A673 (cell line): ENCODE measurements around the gene NUP50. TPM values are rescaled to one million over a fixed set of nuclear protein-coding genes. Genes with fewer than 3 reads are reported as not detected.

Experiments used
- BruUV-seq: library from RNA; stranded (reverse); fragments of 400-500 nt; replicated peaks from 2 replicates; lab custom pipeline; 2021; lab: Mats Ljungman, UMichigan
- CTCF ChIA-PET: fragments of 300-600 bp; sonication (Branson Sonifier 250); formaldehyde crosslinking; loops from one replicate; lab custom pipeline; 2022; ENCODE audit warnings: antibody characterized with exemption; lab: Charles Lee
- POLR2A ChIA-PET: fragments of 300-600 bp; sonication (Branson Sonifier 250); formaldehyde crosslinking; loops from one replicate; lab custom pipeline; 2022; ENCODE audit warnings: antibody characterized with exemption; ENCODE audit not compliant: low non-redundant PET; lab: Charles Lee
- DNase-seq: peaks from one replicate; pipeline ENCODE4 v3.0.0-alpha.2; 2015; ENCODE audit warnings: low spot score
- H3K27ac ChIP-seq: fragments of 200-600 bp; sonication (generic); 2 replicates; pipeline ENCODE4 v1.5.1; 2016; ENCODE audit warnings: mixed run types, low read depth, mild to moderate bottlenecking, mixed read lengths, antibody characterized with exemption, low read length; ENCODE audit not compliant: poor library complexity, severe bottlenecking
- H3K27me3 ChIP-seq: fragments of 200-600 bp; sonication (generic); replicated peaks from 2 replicates; pipeline ENCODE4 v1.6.1; 2017; ENCODE audit warnings: mixed run types, low read depth, mild to moderate bottlenecking, mixed read lengths, antibody characterized with exemption, low read length; ENCODE audit not compliant: insufficient read depth, poor library complexity
- H3K36me3 ChIP-seq: fragments of 200-600 bp; sonication (generic); 2 replicates; pipeline ENCODE4 v1.6.1; 2016; ENCODE audit warnings: mixed run types, mild to moderate bottlenecking, mixed read lengths, antibody characterized with exemption, low read length; ENCODE audit not compliant: insufficient read depth, poor library complexity, severe bottlenecking
- H3K4me1 ChIP-seq: fragments of 200-600 bp; sonication (generic); 2 replicates; pipeline ENCODE4 v1.6.1; 2017; ENCODE audit warnings: mixed run types, mild to moderate bottlenecking, mixed read lengths, antibody characterized with exemption, low read length; ENCODE audit not compliant: insufficient read depth, poor library complexity, severe bottlenecking
- H3K4me3 ChIP-seq: fragments of 200-600 bp; sonication (generic); 2 replicates; pipeline ENCODE4 v1.5.1; 2016; ENCODE audit warnings: low read depth, mixed run types, mild to moderate bottlenecking, mixed read lengths, low read length; ENCODE audit not compliant: poor library complexity, severe bottlenecking
- H3K9me3 ChIP-seq: fragments of 200-600 bp; sonication (generic); 2 replicates; pipeline ENCODE4 v1.6.1; 2016; ENCODE audit warnings: mixed run types, low read depth, mild to moderate bottlenecking, mixed read lengths, antibody characterized with exemption, low read length; ENCODE audit not compliant: poor library complexity, severe bottlenecking
- EZH2 ChIP-seq: fragments of 200-600 bp; sonication (generic); IDR thresholded peaks from 2 replicates; pipeline ENCODE4 v1.6.1; 2017; ENCODE audit warnings: borderline replicate concordance, low read depth, mild to moderate bottlenecking, mixed read lengths, antibody characterized with exemption, low read length; ENCODE audit not compliant: poor library complexity, severe bottlenecking
- intact Hi-C: fragments of 100-400 bp; cut with micrococcal nuclease; formaldehyde crosslinking; loops from one replicate; pipeline ENCODE4 v1.10.0; 2022; ENCODE audit not compliant: unreplicated experiment
- total RNA-seq: library from RNA; stranded (reverse); gene quantifications from 2 replicates; pipeline ENCODE4 v1.2.3, GENCODE V29; 2021
- TF ChIP-seq, protein P1 (sequence below): fragments of 300-800, 200-600 bp; sonication (generic); conservative IDR thresholded peaks from 2 replicates; pipeline ENCODE4 v1.5.1; 2017; ENCODE audit warnings: low read depth, mild to moderate bottlenecking, antibody characterized with exemption, low read length, moderate library complexity, mixed read lengths

The NUP50 gene
- total RNA-seq, 1 experiment from 2014 or later, result 124 TPM

GRCh38 chr22:45210991-45211390, 47.3 kb downstream of the NUP50 start:
- intact Hi-C loops, result no loop called here
- no TSS peak for BruUV-seq

GRCh38 chr22:45211435-45211834, 47.7 kb downstream of the NUP50 start:
- ChIA-PET POLR2A (interaction anchor here (0.5 to 0.6 kb wide), 2 partner anchors 26 to 238 kb away, joined by 5 to 6 read pairs; no protein-coding TSS in a partner anchor), CTCF (no interaction called here)
- Histone ChIP-seq H3K27ac (no peak overlapping the region), H3K36me3 (no peaks in the 10 kb centered on the region), H3K9me3 (no peaks in the 10 kb centered on the region), H3K4me3 (no peak overlapping the region), H3K27me3 (no peaks in the 10 kb centered on the region), H3K4me1 (peaks cover 26% of the 10 kb centered on the region)
- no TSS peak for BruUV-seq
- no peak for DNase-seq
- TF ChIP-seq EZH2, result no peak
- TF ChIP-seq, protein P1, sequence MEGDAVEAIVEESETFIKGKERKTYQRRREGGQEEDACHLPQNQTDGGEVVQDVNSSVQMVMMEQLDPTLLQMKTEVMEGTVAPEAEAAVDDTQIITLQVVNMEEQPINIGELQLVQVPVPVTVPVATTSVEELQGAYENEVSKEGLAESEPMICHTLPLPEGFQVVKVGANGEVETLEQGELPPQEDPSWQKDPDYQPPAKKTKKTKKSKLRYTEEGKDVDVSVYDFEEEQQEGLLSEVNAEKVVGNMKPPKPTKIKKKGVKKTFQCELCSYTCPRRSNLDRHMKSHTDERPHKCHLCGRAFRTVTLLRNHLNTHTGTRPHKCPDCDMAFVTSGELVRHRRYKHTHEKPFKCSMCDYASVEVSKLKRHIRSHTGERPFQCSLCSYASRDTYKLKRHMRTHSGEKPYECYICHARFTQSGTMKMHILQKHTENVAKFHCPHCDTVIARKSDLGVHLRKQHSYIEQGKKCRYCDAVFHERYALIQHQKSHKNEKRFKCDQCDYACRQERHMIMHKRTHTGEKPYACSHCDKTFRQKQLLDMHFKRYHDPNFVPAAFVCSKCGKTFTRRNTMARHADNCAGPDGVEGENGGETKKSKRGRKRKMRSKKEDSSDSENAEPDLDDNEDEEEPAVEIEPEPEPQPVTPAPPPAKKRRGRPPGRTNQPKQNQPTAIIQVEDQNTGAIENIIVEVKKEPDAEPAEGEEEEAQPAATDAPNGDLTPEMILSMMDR, result no peak
- intact Hi-C loops, result no loop called here

More at GRCh38 chr22:45210991-45211390, 47.3 kb downstream of the NUP50 start:
- no peak overlapping the region for H3K27ac ChIP-seq
- H3K4me3 ChIP-seq, result no peak overlapping the region
- no peak for DNase-seq
- CTCF ChIA-PET, result no interaction called here
- no peaks in the 10 kb centered on the region for H3K9me3 ChIP-seq
- TF ChIP-seq, protein P1, result no peak
- no peak for TF ChIP-seq EZH2
- H3K4me1 ChIP-seq, result peaks cover 26% of the 10 kb centered on the region
- H3K36me3 ChIP-seq, result no peaks in the 10 kb centered on the region
- H3K27me3 ChIP-seq, result no peaks in the 10 kb centered on the region
- POLR2A ChIA-PET, result interaction anchor here (0.6 kb wide), 1 partner anchor 27 kb away, joined by 5 read pairs; no protein-coding TSS in a partner anchor

GRCh38 chr22:45211848-45212247, 48.1 kb downstream of the NUP50 start:
- TSS peak; percentile 58 for BruUV-seq
- Histone ChIP-seq H3K4me3 (peak overlapping the region; percentile 33), H3K36me3 (no peaks in the 10 kb centered on the region), H3K9me3 (no peaks in the 10 kb centered on the region), H3K27me3 (no peaks in the 10 kb centered on the region), H3K4me1 (peaks cover 26% of the 10 kb centered on the region), H3K27ac (peak overlapping the region; percentile 58)
- ChIA-PET CTCF (no interaction called here), POLR2A (interaction anchor here (0.5 kb wide), 1 partner anchor 238 kb away, joined by 6 read pairs; no protein-coding TSS in a partner anchor)
- TF ChIP-seq, protein P1, result no peak
- no peak for TF ChIP-seq EZH2
- DNase-seq, result no peak
- intact Hi-C loops, result no loop called here
